Neural progenitor cell (in vitro differentiated cells): ENCODE data around the gene VWA2. TPM values are rescaled to one million over a fixed set of nuclear protein-coding genes. Genes with fewer than 3 reads are reported as not detected.

Source experiments
- DNase-seq: peaks from one replicate; pipeline ENCODE4 v3.0.0-alpha.2; 2016; ENCODE audit warnings: low spot score
- H2AFZ ChIP-seq: fragments of 200-600 bp; sonication (generic); replicated peaks from 2 replicates; pipeline ENCODE4 v1.6.1; 2016; ENCODE audit warnings: antibody characterized with exemption
- H3F3A ChIP-seq: fragments of 200-600 bp; sonication (generic); 2 replicates; pipeline ENCODE4 v1.6.1; 2016; ENCODE audit warnings: antibody characterized with exemption, low read depth
- H3K27ac ChIP-seq: fragments of 200-600 bp; sonication (generic); 2 replicates; pipeline ENCODE4 v1.5.1; 2016; ENCODE audit warnings: mild to moderate bottlenecking
- H3K27me3 ChIP-seq: fragments of 200-600 bp; sonication (generic); 2 replicates; pipeline ENCODE4 v1.6.1; 2016; ENCODE audit warnings: mild to moderate bottlenecking, moderate library complexity
- H3K36me3 ChIP-seq: fragments of 200-600 bp; sonication (generic); 2 replicates; pipeline ENCODE4 v1.5.1; 2016
- H3K4me1 ChIP-seq: fragments of 200-600 bp; sonication (generic); 2 replicates; pipeline ENCODE4 v1.6.1; 2016; ENCODE audit warnings: mixed run types
- H3K4me2 ChIP-seq: fragments of 200-600 bp; sonication (generic); 2 replicates; pipeline ENCODE4 v1.6.1; 2016
- H3K4me3 ChIP-seq: fragments of 200-600 bp; sonication (generic); 2 replicates; pipeline ENCODE4 v1.5.1; 2016
- H3K79me2 ChIP-seq: fragments of 200-600 bp; sonication (generic); 2 replicates; pipeline ENCODE4 v1.6.1; 2016; ENCODE audit warnings: low read depth
- H3K9ac ChIP-seq: fragments of 200-600 bp; sonication (generic); 2 replicates; pipeline ENCODE4 v1.6.1; 2016
- H3K9me3 ChIP-seq: fragments of 200-600 bp; sonication (generic); 2 replicates; pipeline ENCODE4 v1.5.1; 2016; ENCODE audit warnings: low read depth
- H4K20me1 ChIP-seq: fragments of 200-600 bp; sonication (generic); 2 replicates; pipeline ENCODE4 v1.6.1; 2016; ENCODE audit warnings: low read depth
- H3K27ac Mint-ChIP-seq: 3 replicates; pipeline ENCODE4 v1.8.0; 2021; ENCODE audit warnings: mixed read lengths
- H3K27me3 Mint-ChIP-seq: 2 replicates; pipeline ENCODE4 v1.8.0; 2022; ENCODE audit warnings: low read depth, mild to moderate bottlenecking, inconsistent platforms, moderate library complexity, mixed read lengths; ENCODE audit not compliant: insufficient read depth
- H3K36me3 Mint-ChIP-seq: 3 replicates; pipeline ENCODE4 v1.8.0; 2021; ENCODE audit warnings: mixed read lengths
- H3K4me1 Mint-ChIP-seq: 3 replicates; pipeline ENCODE4 v1.8.0; 2021; ENCODE audit warnings: mixed read lengths
- H3K4me3 Mint-ChIP-seq: 3 replicates; pipeline ENCODE4 v1.8.0; 2021; ENCODE audit warnings: mild to moderate bottlenecking, moderate library complexity, mixed read lengths
- H3K9me3 Mint-ChIP-seq: 3 replicates; pipeline ENCODE4 v1.8.0; 2020; ENCODE audit warnings: mixed read lengths
- CTCF ChIP-seq: fragments of 200-600 bp; sonication (generic); IDR thresholded peaks from 2 replicates; pipeline ENCODE4 v1.5.1; 2017; ENCODE audit warnings: antibody characterized with exemption, mild to moderate bottlenecking
- EZH2 ChIP-seq: fragments of 200-600 bp; sonication (generic); IDR thresholded peaks from 2 replicates; pipeline ENCODE4 v1.6.1; 2017; ENCODE audit warnings: antibody characterized with exemption, mild to moderate bottlenecking, moderate library complexity
- EZH2phosphoT487 ChIP-seq: fragments of 200-600 bp; sonication (generic); IDR thresholded peaks from 2 replicates; pipeline ENCODE4 v1.6.1; 2017; ENCODE audit warnings: antibody characterized with exemption
- total RNA-seq: library from RNA; depleted of rRNA; stranded (reverse); fragments of >200 nt; gene quantifications from 2 replicates; pipeline ENCODE4 v1.2.3, GENCODE V29; 2015; ENCODE audit warnings: low replicate concordance

The VWA2 gene
- total RNA-seq, 1 donor from 2014 or later: not detected

GRCh38 chr10:114311496-114312209 is 72.6 kb downstream of the VWA2 start:
- Histone ChIP-seq H2AFZ (no peak overlapping the region), H3K4me2 (no peak overlapping the region), H3F3A (no peaks in the 10 kb centered on the region), H3K4me1 (no peaks in the 10 kb centered on the region), H4K20me1 (no peaks in the 10 kb centered on the region), H3K79me2 (no peaks in the 10 kb centered on the region), H3K9ac (no peak overlapping the region), H3K27me3 (no peaks in the 10 kb centered on the region), H3K36me3 (no peaks in the 10 kb centered on the region), H3K27ac (no peak overlapping the region), H3K4me3 (no peak overlapping the region), H3K9me3 (no peaks in the 10 kb centered on the region)
- H3K27me3 Mint-ChIP-seq: peaks cover 3% of the 10 kb centered on the region
- no peak for TF ChIP-seq EZH2
- peaks cover 9% of the 10 kb centered on the region for H3K36me3 Mint-ChIP-seq
- no peak for DNase-seq
- H3K4me3 Mint-ChIP-seq: no peak overlapping the region
- H3K4me1 Mint-ChIP-seq: peaks cover 62% of the 10 kb centered on the region
- H3K9me3 Mint-ChIP-seq: no peaks in the 10 kb centered on the region
- peak overlapping the region; percentile 15 for H3K27ac Mint-ChIP-seq

DNA sequence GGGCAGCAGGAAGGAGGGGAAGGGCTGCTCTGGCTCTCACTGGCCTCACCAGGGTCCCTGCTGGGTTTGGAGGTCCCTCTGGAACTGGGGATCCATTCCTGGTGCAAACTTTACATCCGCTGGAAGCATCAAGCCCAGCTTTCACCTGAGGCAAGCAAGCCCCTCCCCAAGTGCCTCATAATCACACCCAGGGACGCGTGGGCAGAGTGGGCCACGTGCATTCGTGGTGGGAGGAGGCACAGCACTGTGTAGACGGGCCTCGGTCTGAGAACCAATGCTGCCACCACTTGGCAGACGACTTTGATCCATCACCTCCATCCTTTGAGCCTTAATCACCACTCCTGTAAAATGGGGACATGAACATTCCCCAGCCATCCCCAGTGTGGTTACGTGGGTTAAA is 74.1 kb downstream of the VWA2 start:
- Histone ChIP-seq H3K9ac (no peak overlapping the region), H3F3A (no peaks in the 10 kb centered on the region), H4K20me1 (no peaks in the 10 kb centered on the region), H3K9me3 (no peaks in the 10 kb centered on the region), H3K4me1 (no peaks in the 10 kb centered on the region), H2AFZ (no peak overlapping the region), H3K4me3 (no peak overlapping the region), H3K4me2 (no peak overlapping the region), H3K79me2 (no peaks in the 10 kb centered on the region), H3K27me3 (no peaks in the 10 kb centered on the region), H3K27ac (no peak overlapping the region), H3K36me3 (no peaks in the 10 kb centered on the region)
- Mint-ChIP-seq H3K4me1 (peaks cover 52% of the 10 kb centered on the region), H3K27me3 (peaks cover 3% of the 10 kb centered on the region), H3K9me3 (no peaks in the 10 kb centered on the region), H3K4me3 (no peak overlapping the region), H3K27ac (no peak overlapping the region), H3K36me3 (peaks cover 6% of the 10 kb centered on the region)
- TF ChIP-seq EZH2 (no peak), CTCF (no peak), EZH2phosphoT487 (no peak)
- DNase-seq: no peak

DNA sequence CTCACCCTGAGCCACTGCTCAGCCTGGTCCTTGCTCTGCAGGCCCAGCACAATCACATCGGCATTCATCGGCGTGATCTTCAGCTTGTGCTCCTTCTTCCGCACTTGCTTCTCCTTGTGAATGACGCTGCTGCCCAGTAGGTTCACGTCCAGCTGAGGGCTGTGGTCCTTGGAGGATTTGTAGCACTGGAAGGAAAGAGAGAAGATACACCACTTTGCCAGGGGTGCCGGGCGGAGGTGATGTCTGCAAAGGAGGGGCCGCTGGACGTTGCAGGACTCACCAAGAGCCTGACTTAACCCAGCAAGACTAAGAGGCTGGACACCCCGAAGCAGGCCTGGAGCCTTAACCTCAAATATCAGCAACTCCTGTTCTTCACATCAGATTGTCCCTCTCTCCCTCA is 74.8 kb downstream of the VWA2 start:
- H3K9ac ChIP-seq: no peak overlapping the region
- no peaks in the 10 kb centered on the region for H4K20me1 ChIP-seq
- no peak for TF ChIP-seq CTCF
- TF ChIP-seq EZH2: no peak
- no peak for TF ChIP-seq EZH2phosphoT487
- Mint-ChIP-seq H3K4me1 (peaks cover 44% of the 10 kb centered on the region), H3K9me3 (no peaks in the 10 kb centered on the region), H3K27ac (peak overlapping the region; percentile 26), H3K4me3 (no peak overlapping the region), H3K27me3 (peaks cover 3% of the 10 kb centered on the region), H3K36me3 (peaks cover 6% of the 10 kb centered on the region)
- no peaks in the 10 kb centered on the region for H3K27me3 ChIP-seq
- H3K4me2 ChIP-seq: no peak overlapping the region
- no peak for DNase-seq
- no peaks in the 10 kb centered on the region for H3K4me1 ChIP-seq
- H3K9me3 ChIP-seq: no peaks in the 10 kb centered on the region
- no peak overlapping the region for H2AFZ ChIP-seq
- H3K36me3 ChIP-seq: no peaks in the 10 kb centered on the region
- H3F3A ChIP-seq: no peaks in the 10 kb centered on the region
- H3K4me3 ChIP-seq: no peak overlapping the region
- no peak overlapping the region for H3K27ac ChIP-seq
- H3K79me2 ChIP-seq: no peaks in the 10 kb centered on the region
